Thoracic aorta (tissue), 2 donors: ENCODE measurements around the gene LRRC72. TPM values are rescaled to one million over a fixed set of nuclear protein-coding genes. Genes with fewer than 3 reads are reported as not detected.

Experiments
- ATAC-seq: fragments of 150-250 bp; one replicate; pipeline ENCODE4 v1.8.0; 2017; ENCODE audit warnings: low read depth; ENCODE audit not compliant: insufficient number of reproducible peaks, low FRiP score
- DNase-seq: peaks from one replicate; pipeline ENCODE4 v3.0.0-alpha.2; 2020; ENCODE audit warnings: low spot score
- H3K27ac ChIP-seq, 2 donors: fragments of 200-600 bp; sonication (generic); 1 replicate in 1 of 2; 2 replicates in 1 of 2; pipeline ENCODE4 v1.5.1; 2016; ENCODE audit warnings: mild to moderate bottlenecking in 2 of 2, moderate library complexity in 2 of 2
- H3K27me3 ChIP-seq: fragments of 200-600 bp; sonication (generic); replicated peaks from 2 replicates; pipeline ENCODE4 v1.6.0; 2016; ENCODE audit warnings: mild to moderate bottlenecking; ENCODE audit not compliant: insufficient read depth
- H3K36me3 ChIP-seq: fragments of 200-600 bp; sonication (generic); one replicate; pipeline ENCODE4 v1.5.1; 2016
- H3K4me1 ChIP-seq, 2 donors: fragments of 200-600 bp; sonication (generic); 1 replicate in 1 of 2; 2 replicates in 1 of 2; pipeline versions ENCODE4 v1.5.1 to v1.6.0; 2016; ENCODE audit warnings: low read depth in 2 of 2, mild to moderate bottlenecking in 1 of 2; ENCODE audit not compliant: control insufficient read depth in 1 of 2
- H3K4me3 ChIP-seq: fragments of 200-600 bp; sonication (generic); 2 replicates; pipeline ENCODE4 v1.5.1; 2016; ENCODE audit warnings: mild to moderate bottlenecking
- H3K9me3 ChIP-seq: fragments of 200-600 bp; sonication (generic); 2 replicates; pipeline ENCODE4 v1.5.1; 2016
- total RNA-seq, 2 donors: library from RNA; depleted of rRNA; stranded (reverse); fragments of >200 nt; gene quantifications; one replicate each; pipeline versions ENCODE4 v1.1.0 to v1.2.3, GENCODE V29; 2016
- TF ChIP-seq, protein P1 (sequence below): fragments of 200-600 bp; sonication (generic); IDR thresholded peaks from one replicate; pipeline ENCODE4 v1.5.1; 2019; ENCODE audit warnings: antibody characterized with exemption

The LRRC72 gene
- total RNA-seq, 2 donors from 2014 or later: not detected

DNA sequence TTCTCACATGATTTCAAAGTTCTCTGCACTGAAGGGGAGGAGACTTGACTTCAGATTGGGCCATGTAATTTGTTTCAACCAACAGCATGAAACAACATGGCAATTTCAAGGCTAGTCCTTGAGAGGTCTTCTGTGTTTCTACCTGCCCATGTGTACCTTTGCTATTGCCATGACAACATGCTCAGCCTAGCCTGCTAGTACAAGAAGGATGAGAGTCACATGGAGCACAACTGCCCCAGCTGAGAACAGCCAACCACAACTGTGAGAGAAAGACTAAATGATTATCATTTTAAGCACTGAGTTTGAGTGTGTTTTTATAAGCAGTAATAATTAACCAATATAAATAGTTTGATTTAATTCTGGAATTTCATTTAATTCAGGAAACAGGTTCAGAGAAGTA, 77.0 kb downstream of the LRRC72 start:
- no peaks in the 10 kb centered on the region for H3K9me3 ChIP-seq
- no peak overlapping the region for H3K27ac ChIP-seq
- TF ChIP-seq, protein P1, sequence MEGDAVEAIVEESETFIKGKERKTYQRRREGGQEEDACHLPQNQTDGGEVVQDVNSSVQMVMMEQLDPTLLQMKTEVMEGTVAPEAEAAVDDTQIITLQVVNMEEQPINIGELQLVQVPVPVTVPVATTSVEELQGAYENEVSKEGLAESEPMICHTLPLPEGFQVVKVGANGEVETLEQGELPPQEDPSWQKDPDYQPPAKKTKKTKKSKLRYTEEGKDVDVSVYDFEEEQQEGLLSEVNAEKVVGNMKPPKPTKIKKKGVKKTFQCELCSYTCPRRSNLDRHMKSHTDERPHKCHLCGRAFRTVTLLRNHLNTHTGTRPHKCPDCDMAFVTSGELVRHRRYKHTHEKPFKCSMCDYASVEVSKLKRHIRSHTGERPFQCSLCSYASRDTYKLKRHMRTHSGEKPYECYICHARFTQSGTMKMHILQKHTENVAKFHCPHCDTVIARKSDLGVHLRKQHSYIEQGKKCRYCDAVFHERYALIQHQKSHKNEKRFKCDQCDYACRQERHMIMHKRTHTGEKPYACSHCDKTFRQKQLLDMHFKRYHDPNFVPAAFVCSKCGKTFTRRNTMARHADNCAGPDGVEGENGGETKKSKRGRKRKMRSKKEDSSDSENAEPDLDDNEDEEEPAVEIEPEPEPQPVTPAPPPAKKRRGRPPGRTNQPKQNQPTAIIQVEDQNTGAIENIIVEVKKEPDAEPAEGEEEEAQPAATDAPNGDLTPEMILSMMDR: no peak
- ATAC-seq (no peak), DNase-seq (no peak)
- H3K27me3 ChIP-seq: no peaks in the 10 kb centered on the region
- peaks cover 26% of the 10 kb centered on the region for H3K36me3 ChIP-seq
- no peak overlapping the region for H3K4me3 ChIP-seq
- H3K4me1 ChIP-seq: no peaks in the 10 kb centered on the region

DNA sequence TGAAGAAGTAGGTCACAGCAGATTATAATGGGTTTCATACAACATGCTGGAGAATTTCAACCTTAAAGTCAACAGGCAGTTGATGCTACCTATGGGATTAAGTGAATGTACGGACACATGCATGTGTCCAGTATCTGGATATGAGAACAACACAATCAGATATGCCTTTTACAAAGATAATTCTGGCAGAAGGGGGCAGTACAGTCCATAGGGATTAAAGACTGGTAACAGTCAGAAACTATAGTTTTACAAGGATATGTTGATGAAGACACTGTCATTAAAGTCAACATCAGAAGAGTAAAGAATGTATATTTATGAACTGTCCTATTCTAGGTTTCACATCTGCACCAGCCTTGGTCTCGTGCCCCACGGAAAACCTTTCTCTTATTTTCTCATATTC, 77.4 kb downstream of the LRRC72 start:
- no peak for ATAC-seq
- no peaks in the 10 kb centered on the region for H3K9me3 ChIP-seq
- no peak overlapping the region for H3K27ac ChIP-seq
- H3K27me3 ChIP-seq: no peaks in the 10 kb centered on the region
- H3K36me3 ChIP-seq: peaks cover 26% of the 10 kb centered on the region
- no peaks in the 10 kb centered on the region for H3K4me1 ChIP-seq
- no peak overlapping the region for H3K4me3 ChIP-seq
- no peak for DNase-seq
- TF ChIP-seq, protein P1: no peak

DNA sequence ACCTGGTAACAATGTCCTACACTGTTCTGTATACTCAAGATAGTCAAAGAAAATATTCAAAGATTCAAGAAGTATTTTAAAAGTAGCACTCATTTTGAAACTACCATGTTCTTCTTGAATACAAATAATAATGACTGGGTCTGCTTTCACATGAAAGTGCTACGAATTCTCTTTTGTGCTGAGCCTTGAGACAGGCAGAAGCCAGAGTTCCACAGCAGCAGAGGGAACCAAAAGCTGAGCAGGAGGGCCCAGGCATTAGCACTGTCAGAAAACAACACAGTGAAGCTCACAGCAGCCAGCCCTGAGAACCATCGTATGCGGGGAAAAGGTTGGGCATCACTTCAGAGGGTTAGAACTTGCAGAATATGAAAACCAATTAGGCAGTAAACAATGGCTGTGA, 80.1 kb downstream of the LRRC72 start:
- Histone ChIP-seq H3K4me1 (no peaks in the 10 kb centered on the region), H3K4me3 (no peak overlapping the region), H3K27ac (no peak overlapping the region), H3K9me3 (no peaks in the 10 kb centered on the region), H3K27me3 (no peaks in the 10 kb centered on the region), H3K36me3 (peaks cover 24% of the 10 kb centered on the region)
- DNase-seq: no peak
- no peak for ATAC-seq
- TF ChIP-seq, protein P1: no peak

DNA sequence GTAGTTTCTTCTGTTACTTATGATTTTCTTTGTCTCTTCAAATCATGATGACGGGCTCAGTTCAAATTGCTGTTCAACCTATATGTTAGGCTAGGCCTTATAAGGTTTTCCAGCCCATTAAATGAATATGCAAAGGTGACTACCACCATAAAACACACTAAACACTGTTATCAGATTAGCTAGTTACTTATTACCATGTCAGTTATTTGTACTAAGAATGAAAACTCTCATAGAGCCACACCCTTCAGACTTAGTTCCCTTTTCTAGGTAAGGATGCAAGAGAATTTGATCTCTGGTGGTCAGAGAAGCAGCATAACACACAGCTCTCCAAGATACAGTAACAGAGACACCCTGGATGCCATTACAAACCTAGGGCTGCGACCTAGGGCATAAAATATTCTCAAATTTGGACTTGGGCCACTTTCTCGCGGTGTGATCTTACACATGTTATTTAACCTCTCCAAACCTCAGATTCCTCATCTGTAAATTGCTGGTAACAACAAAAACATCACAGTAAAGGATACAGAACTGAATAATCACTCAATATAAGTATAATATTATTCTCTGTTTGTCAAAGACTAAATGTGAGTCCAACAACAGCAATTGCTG, 83.3 kb downstream of the LRRC72 start:
- no peak for ATAC-seq
- H3K9me3 ChIP-seq: no peaks in the 10 kb centered on the region
- H3K27ac ChIP-seq: no peak overlapping the region
- H3K4me1 ChIP-seq: no peaks in the 10 kb centered on the region
- H3K27me3 ChIP-seq: no peaks in the 10 kb centered on the region
- peaks cover 18% of the 10 kb centered on the region for H3K36me3 ChIP-seq
- no peak overlapping the region for H3K4me3 ChIP-seq
- TF ChIP-seq, protein P1: no peak
- DNase-seq: no peak

DNA sequence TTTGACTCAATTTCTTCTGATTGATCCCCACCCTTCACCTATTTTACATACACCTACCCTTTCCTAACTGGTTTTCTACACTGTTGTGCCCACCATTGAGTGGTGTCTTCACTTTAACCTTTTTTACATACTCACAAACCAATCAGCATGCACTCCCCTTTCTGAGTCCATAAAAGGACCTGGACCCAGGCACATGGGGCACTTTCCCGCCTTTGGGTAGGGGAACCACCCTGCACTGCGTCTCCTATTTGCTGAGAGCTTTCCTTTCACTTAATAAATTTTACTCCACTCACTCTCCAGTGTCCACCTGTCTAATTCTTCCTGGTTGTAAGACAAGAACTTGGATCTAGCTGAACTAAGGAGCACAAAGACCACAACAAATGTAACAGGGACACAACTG, 85.1 kb downstream of the LRRC72 start:
- TF ChIP-seq, protein P1: no peak
- DNase-seq (no peak), ATAC-seq (no peak)
- Histone ChIP-seq H3K4me3 (no peak overlapping the region), H3K9me3 (no peaks in the 10 kb centered on the region), H3K27ac (no peak overlapping the region), H3K36me3 (peaks cover 25% of the 10 kb centered on the region), H3K27me3 (no peaks in the 10 kb centered on the region), H3K4me1 (no peaks in the 10 kb centered on the region)
